Progenitor cell of endocrine pancreas (in vitro differentiated cells): ENCODE measurements around the gene ARRDC1. TPM values are rescaled to one million over a fixed set of nuclear protein-coding genes. Genes with fewer than 3 reads are reported as not detected.

Experiments used
- DNase-seq: peaks from one replicate; pipeline ENCODE4 v3.0.0; 2021; ENCODE audit warnings: low spot score; ENCODE audit not compliant: unreplicated experiment
- H3K27ac Mint-ChIP-seq: 2 replicates; pipeline ENCODE4 v1.8.0; 2021; ENCODE audit warnings: mild to moderate bottlenecking, moderate library complexity, mixed read lengths
- H3K27me3 Mint-ChIP-seq: 2 replicates; pipeline ENCODE4 v1.8.0; 2021; ENCODE audit warnings: mixed read lengths
- H3K36me3 Mint-ChIP-seq: 2 replicates; pipeline ENCODE4 v1.8.0; 2022; ENCODE audit warnings: mixed read lengths; ENCODE audit not compliant: insufficient read depth
- H3K4me1 Mint-ChIP-seq: 2 replicates; pipeline ENCODE4 v1.8.0; 2021; ENCODE audit warnings: low read depth, mixed read lengths
- H3K4me3 Mint-ChIP-seq: 2 replicates; pipeline ENCODE4 v1.8.0; 2021; ENCODE audit warnings: low read depth, mild to moderate bottlenecking, moderate library complexity, mixed read lengths
- H3K9me3 Mint-ChIP-seq: 2 replicates; pipeline ENCODE4 v1.8.0; 2021; ENCODE audit warnings: low read depth, mixed read lengths
- total RNA-seq: library from RNA; stranded (reverse); gene quantifications from 2 replicates; pipeline ENCODE4 v1.2.1, GENCODE V29; 2021
- TF ChIP-seq, protein P1 (sequence below): fragments of 200-600 bp; sonication (generic); IDR thresholded peaks from one replicate; pipeline ENCODE4 v1.5.0; 2021; ENCODE audit warnings: antibody characterized with exemption, mild to moderate bottlenecking; ENCODE audit not compliant: unreplicated experiment

Gene ARRDC1
- total RNA-seq, 1 donor from 2014 or later = 74.9 TPM

DNA sequence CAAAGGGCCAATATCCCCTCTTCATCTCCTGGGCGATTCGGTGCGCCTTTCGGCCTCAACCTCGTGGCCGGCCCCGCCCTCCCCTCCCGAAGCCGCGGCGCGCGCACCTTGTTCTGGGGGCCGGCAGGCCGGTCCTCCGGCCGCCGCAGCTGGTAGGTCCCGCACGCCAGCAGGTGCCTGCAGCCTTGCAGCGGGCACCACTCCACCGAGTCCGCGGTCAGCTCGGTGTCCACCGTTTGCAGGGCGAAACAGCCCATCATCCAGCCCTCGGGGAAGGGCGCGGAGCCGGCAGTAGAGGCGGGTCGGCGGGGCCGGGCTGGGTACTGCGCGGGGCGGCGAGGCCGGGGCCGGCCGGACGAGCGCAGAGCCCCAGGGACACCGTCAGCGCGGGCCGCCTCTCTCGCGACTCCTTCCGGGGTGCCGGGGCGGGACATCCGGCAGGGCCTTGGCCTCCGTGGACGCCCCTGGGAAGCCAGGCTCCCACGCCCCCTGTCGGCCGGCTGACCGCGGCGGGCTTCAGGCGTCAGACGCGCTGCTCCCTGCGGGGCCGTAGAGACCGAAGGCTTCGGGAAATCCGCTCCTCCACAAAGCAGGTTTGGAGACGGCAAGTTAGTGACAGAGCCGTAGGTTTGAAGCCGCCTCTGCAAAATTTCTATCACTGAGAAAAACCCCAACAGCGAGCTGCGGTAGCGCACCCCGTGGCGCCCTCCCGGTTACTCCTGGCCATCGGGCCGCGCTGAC lies 26.8 kb upstream of the ARRDC1 start, which contains the start of gene DPH7:
DPH7 (minus strand) TSS at position 408 of the 741 bp plus-strand sequence; CDS start at position 260, 148 bp downstream.
- H3K9me3 Mint-ChIP-seq = no peaks in the 10 kb centered on the region
- TF ChIP-seq, protein P1, sequence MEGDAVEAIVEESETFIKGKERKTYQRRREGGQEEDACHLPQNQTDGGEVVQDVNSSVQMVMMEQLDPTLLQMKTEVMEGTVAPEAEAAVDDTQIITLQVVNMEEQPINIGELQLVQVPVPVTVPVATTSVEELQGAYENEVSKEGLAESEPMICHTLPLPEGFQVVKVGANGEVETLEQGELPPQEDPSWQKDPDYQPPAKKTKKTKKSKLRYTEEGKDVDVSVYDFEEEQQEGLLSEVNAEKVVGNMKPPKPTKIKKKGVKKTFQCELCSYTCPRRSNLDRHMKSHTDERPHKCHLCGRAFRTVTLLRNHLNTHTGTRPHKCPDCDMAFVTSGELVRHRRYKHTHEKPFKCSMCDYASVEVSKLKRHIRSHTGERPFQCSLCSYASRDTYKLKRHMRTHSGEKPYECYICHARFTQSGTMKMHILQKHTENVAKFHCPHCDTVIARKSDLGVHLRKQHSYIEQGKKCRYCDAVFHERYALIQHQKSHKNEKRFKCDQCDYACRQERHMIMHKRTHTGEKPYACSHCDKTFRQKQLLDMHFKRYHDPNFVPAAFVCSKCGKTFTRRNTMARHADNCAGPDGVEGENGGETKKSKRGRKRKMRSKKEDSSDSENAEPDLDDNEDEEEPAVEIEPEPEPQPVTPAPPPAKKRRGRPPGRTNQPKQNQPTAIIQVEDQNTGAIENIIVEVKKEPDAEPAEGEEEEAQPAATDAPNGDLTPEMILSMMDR = peak; percentile 97
- peak; percentile 97 for DNase-seq
- no peaks in the 10 kb centered on the region for H3K36me3 Mint-ChIP-seq
- H3K4me1 Mint-ChIP-seq = peaks cover 10% of the 10 kb centered on the region
- peak within 1 kb of the TSS; percentile 94 for H3K27ac Mint-ChIP-seq
- no peaks in the 10 kb centered on the region for H3K27me3 Mint-ChIP-seq
- H3K4me3 Mint-ChIP-seq = peak within 1 kb of the TSS; percentile 83

DNA sequence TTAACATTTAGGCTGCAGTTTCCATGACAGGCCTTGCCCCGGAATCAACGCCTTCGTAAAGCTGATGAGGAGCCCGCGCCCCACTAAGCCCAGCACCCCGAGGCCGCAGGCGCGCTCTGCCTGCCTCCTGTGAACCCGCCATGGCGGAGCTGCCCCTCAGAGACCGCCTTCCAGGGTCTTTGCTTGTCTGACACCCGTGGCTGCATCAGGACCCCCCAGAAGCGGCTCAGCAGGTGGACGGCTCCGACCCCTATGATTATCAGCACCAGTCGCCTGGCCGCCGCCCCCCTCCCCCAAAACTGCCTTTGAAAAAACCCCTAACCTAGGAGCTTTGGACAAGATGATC lies 26.3 kb upstream of the ARRDC1 start:
- no peaks in the 10 kb centered on the region for H3K27me3 Mint-ChIP-seq
- peak overlapping the region; percentile 67 for H3K27ac Mint-ChIP-seq
- no peak for DNase-seq
- no peaks in the 10 kb centered on the region for H3K36me3 Mint-ChIP-seq
- peak overlapping the region; percentile 83 for H3K4me3 Mint-ChIP-seq
- peaks cover 10% of the 10 kb centered on the region for H3K4me1 Mint-ChIP-seq
- no peaks in the 10 kb centered on the region for H3K9me3 Mint-ChIP-seq
- TF ChIP-seq, protein P1 = no peak

DNA sequence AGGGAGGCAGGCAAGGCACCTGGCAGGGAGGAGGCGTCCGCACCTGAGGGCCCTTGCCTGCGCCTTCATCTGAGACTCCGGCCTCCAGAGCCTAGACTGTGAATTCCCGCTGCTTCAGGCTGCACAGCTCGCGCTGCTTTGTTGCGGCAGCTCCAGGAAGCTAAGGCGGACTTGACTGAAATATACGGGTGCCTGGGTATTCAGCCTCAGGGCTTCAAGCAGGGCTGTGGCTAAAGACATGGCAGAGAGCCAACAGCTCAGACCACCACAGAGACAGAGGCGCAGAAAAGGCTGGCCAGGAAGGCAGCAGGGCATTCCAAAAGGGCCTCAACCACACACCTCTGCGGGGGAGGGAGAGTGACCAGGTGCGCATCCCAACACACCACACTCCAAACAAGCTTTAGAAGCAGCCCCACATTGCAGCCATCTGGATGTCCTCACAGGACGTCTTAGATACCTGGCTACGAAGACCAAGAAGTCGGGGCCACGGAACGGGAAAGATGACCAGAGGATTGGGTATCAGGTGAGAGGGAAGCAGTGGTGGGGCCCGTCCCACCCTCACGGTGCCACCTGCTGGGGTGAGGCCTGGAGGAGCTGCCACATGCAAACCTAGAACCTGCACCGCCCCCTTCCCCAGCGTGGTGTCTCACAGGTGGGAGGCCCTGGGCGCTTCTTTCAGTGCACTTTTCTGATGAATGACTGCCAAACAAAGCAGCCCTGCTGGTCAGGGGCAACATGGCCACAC lies 25.1 kb upstream of the ARRDC1 start:
- H3K36me3 Mint-ChIP-seq = no peaks in the 10 kb centered on the region
- no peaks in the 10 kb centered on the region for H3K9me3 Mint-ChIP-seq
- H3K27ac Mint-ChIP-seq = no peak overlapping the region
- peaks cover 10% of the 10 kb centered on the region for H3K4me1 Mint-ChIP-seq
- H3K27me3 Mint-ChIP-seq = no peaks in the 10 kb centered on the region
- TF ChIP-seq, protein P1 = no peak
- H3K4me3 Mint-ChIP-seq = no peak overlapping the region
- no peak for DNase-seq

DNA sequence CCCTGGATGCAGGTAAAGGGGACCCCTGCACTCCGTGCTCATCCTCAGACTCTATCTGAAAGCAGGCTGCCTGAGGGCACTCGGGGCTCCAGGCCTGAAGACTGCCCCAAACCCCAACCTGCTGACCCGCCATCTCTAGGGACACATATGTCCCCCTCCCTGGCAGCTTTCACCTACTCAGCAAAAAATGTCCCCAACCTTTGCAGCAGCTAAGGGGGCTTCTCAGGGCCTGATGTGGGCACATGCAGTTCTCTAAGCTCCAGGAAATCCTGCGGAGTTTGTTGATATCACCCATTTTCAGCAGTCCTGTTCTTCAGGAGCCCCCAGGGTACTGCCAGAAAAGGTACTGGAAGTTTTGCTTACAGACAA lies 24.5 kb upstream of the ARRDC1 start:
- H3K4me3 Mint-ChIP-seq = no peak overlapping the region
- H3K36me3 Mint-ChIP-seq = peaks cover under 1% of the 10 kb centered on the region
- H3K4me1 Mint-ChIP-seq = peaks cover 10% of the 10 kb centered on the region
- TF ChIP-seq, protein P1 = no peak
- H3K9me3 Mint-ChIP-seq = no peaks in the 10 kb centered on the region
- no peak overlapping the region for H3K27ac Mint-ChIP-seq
- no peak for DNase-seq
- no peaks in the 10 kb centered on the region for H3K27me3 Mint-ChIP-seq

DNA sequence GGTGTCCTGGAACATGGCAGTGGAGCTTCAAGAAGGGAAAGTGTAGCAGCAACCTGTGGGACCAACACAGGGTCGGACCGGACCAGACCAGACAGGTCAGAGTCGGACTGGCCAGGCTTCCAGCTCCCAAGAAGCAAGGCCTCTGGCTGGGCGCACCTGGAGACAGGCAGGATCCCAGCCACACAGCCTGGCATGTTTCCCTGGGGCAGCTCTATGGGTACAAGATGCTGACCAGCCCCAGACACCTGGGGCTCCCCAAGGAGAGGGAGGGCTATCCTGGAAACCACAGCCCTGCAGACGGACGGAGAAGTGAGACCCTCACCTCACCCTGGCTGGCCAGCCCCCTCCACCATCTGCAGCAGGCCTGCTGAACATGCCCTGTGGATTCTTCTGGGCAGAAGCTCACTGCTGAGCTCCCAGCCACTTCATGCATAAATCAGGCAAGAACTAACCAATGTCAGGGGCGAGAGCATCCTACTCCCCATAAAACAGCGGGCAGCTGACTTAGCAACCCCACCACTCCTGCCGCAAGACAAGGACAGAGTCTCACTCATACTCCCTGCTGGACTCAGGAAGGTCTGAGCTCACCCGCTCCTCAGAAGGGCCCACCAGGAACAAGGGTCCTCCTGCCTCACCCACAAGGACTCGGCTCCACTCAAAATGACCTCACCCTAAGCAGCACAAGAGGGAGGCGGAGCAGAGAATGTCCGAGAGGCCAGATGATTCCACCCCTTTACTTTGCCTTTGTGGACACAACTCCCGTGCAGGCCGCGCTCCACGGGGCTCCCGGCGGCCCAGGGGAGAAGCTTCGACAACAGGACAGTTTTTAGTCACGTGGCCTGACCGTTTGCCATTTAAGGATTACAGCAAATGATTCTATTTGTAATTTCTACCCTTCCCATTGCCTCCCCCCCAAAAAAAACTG lies 23.9 kb upstream of the ARRDC1 start:
- Mint-ChIP-seq H3K27ac (no peak overlapping the region), H3K9me3 (no peaks in the 10 kb centered on the region), H3K36me3 (peaks cover 8% of the 10 kb centered on the region), H3K4me1 (peaks cover 10% of the 10 kb centered on the region), H3K4me3 (no peak overlapping the region), H3K27me3 (no peaks in the 10 kb centered on the region)
- TF ChIP-seq, protein P1 = no peak
- DNase-seq = no peak
